Thoracic aorta (tissue), 2 donors: ENCODE data around the gene SLC44A3. TPM values are rescaled to one million over a fixed set of nuclear protein-coding genes. Genes with fewer than 3 reads are reported as not detected.

Experiments
- ATAC-seq: fragments of 150-250 bp; one replicate; pipeline ENCODE4 v1.8.0; 2017; ENCODE audit warnings: low read depth; ENCODE audit not compliant: insufficient number of reproducible peaks, low FRiP score
- DNase-seq: peaks from one replicate; pipeline ENCODE4 v3.0.0-alpha.2; 2020; ENCODE audit warnings: low spot score
- H3K27ac ChIP-seq, 2 donors: fragments of 200-600 bp; sonication (generic); 1 replicate in 1 of 2; 2 replicates in 1 of 2; pipeline ENCODE4 v1.5.1; 2016; ENCODE audit warnings: mild to moderate bottlenecking in 2 of 2, moderate library complexity in 2 of 2
- H3K27me3 ChIP-seq: fragments of 200-600 bp; sonication (generic); replicated peaks from 2 replicates; pipeline ENCODE4 v1.6.0; 2016; ENCODE audit warnings: mild to moderate bottlenecking; ENCODE audit not compliant: insufficient read depth
- H3K36me3 ChIP-seq: fragments of 200-600 bp; sonication (generic); one replicate; pipeline ENCODE4 v1.5.1; 2016
- H3K4me1 ChIP-seq, 2 donors: fragments of 200-600 bp; sonication (generic); 1 replicate in 1 of 2; 2 replicates in 1 of 2; pipeline versions ENCODE4 v1.5.1 to v1.6.0; 2016; ENCODE audit warnings: low read depth in 2 of 2, mild to moderate bottlenecking in 1 of 2; ENCODE audit not compliant: control insufficient read depth in 1 of 2
- H3K4me3 ChIP-seq: fragments of 200-600 bp; sonication (generic); 2 replicates; pipeline ENCODE4 v1.5.1; 2016; ENCODE audit warnings: mild to moderate bottlenecking
- H3K9me3 ChIP-seq: fragments of 200-600 bp; sonication (generic); 2 replicates; pipeline ENCODE4 v1.5.1; 2016
- CTCF ChIP-seq: fragments of 200-600 bp; sonication (generic); IDR thresholded peaks from one replicate; pipeline ENCODE4 v1.5.1; 2019; ENCODE audit warnings: antibody characterized with exemption
- total RNA-seq, 2 donors: library from RNA; depleted of rRNA; stranded (reverse); fragments of >200 nt; gene quantifications; one replicate each; pipeline versions ENCODE4 v1.1.0 to v1.2.3, GENCODE V29; 2016

The SLC44A3 gene
- total RNA-seq, 2 donors from 2014 or later, result 2.5 to 3.7 TPM

GRCh38 chr1:94804442-94804837 lies 15.7 kb upstream of the SLC44A3 start:
- Histone ChIP-seq H3K27ac (no peak overlapping the region), H3K4me1 (peaks cover 6% of the 10 kb centered on the region in 2 donors), H3K4me3 (no peak overlapping the region), H3K9me3 (no peaks in the 10 kb centered on the region), H3K27me3 (no peaks in the 10 kb centered on the region), H3K36me3 (no peaks in the 10 kb centered on the region)
- ATAC-seq (no peak), DNase-seq (no peak)
- no peak for TF ChIP-seq CTCF

- ATAC-seq (no peak), DNase-seq (no peak)
- Histone ChIP-seq H3K4me1 (peaks cover 6% of the 10 kb centered on the region in 2 donors), H3K36me3 (no peaks in the 10 kb centered on the region), H3K27ac (no peak overlapping the region), H3K9me3 (no peaks in the 10 kb centered on the region), H3K27me3 (no peaks in the 10 kb centered on the region), H3K4me3 (no peak overlapping the region)
- TF ChIP-seq CTCF, result peak; percentile 97
These were observed 14.2 kb upstream of the SLC44A3 start for GRCh38 chr1:94805912-94806311.

GRCh38 chr1:94806441-94806871 lies 13.7 kb upstream of the SLC44A3 start:
- Histone ChIP-seq H3K4me1 (peaks cover 4 to 6% of the 10 kb centered on the region in 2 donors), H3K4me3 (no peak overlapping the region), H3K36me3 (no peaks in the 10 kb centered on the region), H3K9me3 (no peaks in the 10 kb centered on the region), H3K27ac (no peak overlapping the region), H3K27me3 (no peaks in the 10 kb centered on the region)
- DNase-seq (no peak), ATAC-seq (no peak)
- TF ChIP-seq CTCF, result no peak

- no peak overlapping the region for H3K4me3 ChIP-seq
- H3K36me3 ChIP-seq, result no peaks in the 10 kb centered on the region
- H3K4me1 ChIP-seq, result no peaks in the 10 kb centered on the region
- H3K27me3 ChIP-seq, result no peaks in the 10 kb centered on the region
- no peaks in the 10 kb centered on the region for H3K9me3 ChIP-seq
- no peak overlapping the region for H3K27ac ChIP-seq
- TF ChIP-seq CTCF, result no peak
- DNase-seq (no peak), ATAC-seq (no peak)
These were observed 12.2 kb upstream of the SLC44A3 start for GRCh38 chr1:94807742-94808491.

GRCh38 chr1:94808669-94809068 lies 11.5 kb upstream of the SLC44A3 start:
- H3K36me3 ChIP-seq, result no peaks in the 10 kb centered on the region
- H3K27me3 ChIP-seq, result no peaks in the 10 kb centered on the region
- H3K4me3 ChIP-seq, result no peak overlapping the region
- H3K27ac ChIP-seq, result no peak overlapping the region
- no peak for TF ChIP-seq CTCF
- no peaks in the 10 kb centered on the region for H3K4me1 ChIP-seq
- DNase-seq, result no peak
- ATAC-seq, result no peak
- H3K9me3 ChIP-seq, result no peaks in the 10 kb centered on the region
